Measurements from ENCODE around the gene MAGEA1. TPM values are rescaled to one million over a fixed set of nuclear protein-coding genes. Genes with fewer than 3 reads are reported as not detected.

Gene MAGEA1, protein sequence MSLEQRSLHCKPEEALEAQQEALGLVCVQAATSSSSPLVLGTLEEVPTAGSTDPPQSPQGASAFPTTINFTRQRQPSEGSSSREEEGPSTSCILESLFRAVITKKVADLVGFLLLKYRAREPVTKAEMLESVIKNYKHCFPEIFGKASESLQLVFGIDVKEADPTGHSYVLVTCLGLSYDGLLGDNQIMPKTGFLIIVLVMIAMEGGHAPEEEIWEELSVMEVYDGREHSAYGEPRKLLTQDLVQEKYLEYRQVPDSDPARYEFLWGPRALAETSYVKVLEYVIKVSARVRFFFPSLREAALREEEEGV
- 7.0 and 7.1 TPM in 2 replicates for total RNA-seq (2014; rRNA removed; shearing (Covaris generic))

DNA sequence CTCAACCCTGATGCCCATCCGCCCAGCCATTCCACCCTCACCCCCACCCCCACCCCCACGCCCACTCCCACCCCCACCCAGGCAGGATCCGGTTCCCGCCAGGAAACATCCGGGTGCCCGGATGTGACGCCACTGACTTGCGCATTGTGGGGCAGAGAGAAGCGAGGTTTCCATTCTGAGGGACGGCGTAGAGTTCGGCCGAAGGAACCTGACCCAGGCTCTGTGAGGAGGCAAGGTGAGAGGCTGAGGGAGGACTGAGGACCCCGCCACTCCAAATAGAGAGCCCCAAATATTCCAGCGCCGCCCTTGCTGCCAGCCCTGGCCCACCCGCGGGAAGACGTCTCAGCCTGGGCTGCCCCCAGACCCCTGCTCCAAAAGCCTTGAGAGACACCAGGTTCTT, at the start of gene MAGEA1:
MAGEA1 (plus strand) TSS at position 154 of the 400 bp plus-strand sequence. CDS start 3,106 bp downstream, outside the sequence.

Other genes with a start within 250 kb of the MAGEA1 start
- not detected in 2 replicates for gene PNMA5, start 185.2 kb upstream of the MAGEA1 start, total RNA-seq (2014; rRNA removed; shearing (Covaris generic))
- gene PNMA3, start 122.8 kb upstream of the MAGEA1 start, total RNA-seq (2014; rRNA removed; shearing (Covaris generic)) = 0.08 TPM in 1 of 2 replicates, not detected in the other
- 0.08 and 0.40 TPM in 2 replicates for gene PNMA6A, start 106.8 kb upstream of the MAGEA1 start, total RNA-seq (2014; rRNA removed; shearing (Covaris generic))
- gene PNMA6F, start 142.5 kb downstream of the MAGEA1 start, total RNA-seq (2014; rRNA removed; shearing (Covaris generic)) = not detected in 2 replicates
- gene ZNF275, start 154.9 kb downstream of the MAGEA1 start, total RNA-seq (2014; rRNA removed; shearing (Covaris generic)) = 5.8 and 7.0 TPM in 2 replicates
- not detected in 2 replicates for gene PNMA6E, start 222.1 kb downstream of the MAGEA1 start, total RNA-seq (2014; rRNA removed; shearing (Covaris generic))
- gene ZFP92, start 232.2 kb downstream of the MAGEA1 start, total RNA-seq (2014; rRNA removed; shearing (Covaris generic)) = not detected in 2 replicates